ENCODE measurements around the gene MPP2. TPM values are rescaled to one million over a fixed set of nuclear protein-coding genes. Genes with fewer than 3 reads are reported as not detected.

The MPP2 gene
- total RNA-seq, 2 donors from 2014 or later: 10.7 to 15.0 TPM

DNA sequence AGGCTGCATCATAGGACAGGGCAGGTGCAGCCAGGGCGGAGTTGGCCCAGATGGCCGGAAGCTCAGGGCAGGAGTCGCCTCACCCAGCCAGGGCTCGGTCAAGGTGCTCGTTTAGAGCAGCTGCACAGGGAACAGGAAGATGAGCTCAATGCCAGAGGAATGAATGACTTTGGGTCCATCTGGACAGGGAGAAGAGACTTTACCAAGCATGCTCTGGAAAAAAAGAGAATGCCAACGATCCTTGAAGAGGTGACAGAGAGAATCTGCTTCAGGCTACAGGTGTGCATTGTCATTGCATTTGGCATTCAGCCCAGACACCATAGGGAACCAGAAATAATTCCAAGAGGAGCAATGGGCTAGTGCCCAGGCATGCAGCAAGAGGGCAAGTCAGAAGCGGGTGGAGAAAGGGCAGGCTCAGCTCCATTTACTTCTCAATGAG, 67.6 kb downstream of the MPP2 start:
- no peaks in the 10 kb centered on the region for H3K36me3 ChIP-seq
- no peaks in the 10 kb centered on the region for H3K27me3 ChIP-seq (replicated peaks; ENCODE audit: insufficient read depth)
- no peak overlapping the region for H3K4me3 ChIP-seq
- ATAC-seq (ENCODE audit: insufficient number of reproducible peaks, low FRiP score, low read depth) (no peak), DNase-seq (ENCODE audit: low spot score) (no peak)
- no peaks in the 10 kb centered on the region for H3K9me3 ChIP-seq
- TF ChIP-seq, protein P1, sequence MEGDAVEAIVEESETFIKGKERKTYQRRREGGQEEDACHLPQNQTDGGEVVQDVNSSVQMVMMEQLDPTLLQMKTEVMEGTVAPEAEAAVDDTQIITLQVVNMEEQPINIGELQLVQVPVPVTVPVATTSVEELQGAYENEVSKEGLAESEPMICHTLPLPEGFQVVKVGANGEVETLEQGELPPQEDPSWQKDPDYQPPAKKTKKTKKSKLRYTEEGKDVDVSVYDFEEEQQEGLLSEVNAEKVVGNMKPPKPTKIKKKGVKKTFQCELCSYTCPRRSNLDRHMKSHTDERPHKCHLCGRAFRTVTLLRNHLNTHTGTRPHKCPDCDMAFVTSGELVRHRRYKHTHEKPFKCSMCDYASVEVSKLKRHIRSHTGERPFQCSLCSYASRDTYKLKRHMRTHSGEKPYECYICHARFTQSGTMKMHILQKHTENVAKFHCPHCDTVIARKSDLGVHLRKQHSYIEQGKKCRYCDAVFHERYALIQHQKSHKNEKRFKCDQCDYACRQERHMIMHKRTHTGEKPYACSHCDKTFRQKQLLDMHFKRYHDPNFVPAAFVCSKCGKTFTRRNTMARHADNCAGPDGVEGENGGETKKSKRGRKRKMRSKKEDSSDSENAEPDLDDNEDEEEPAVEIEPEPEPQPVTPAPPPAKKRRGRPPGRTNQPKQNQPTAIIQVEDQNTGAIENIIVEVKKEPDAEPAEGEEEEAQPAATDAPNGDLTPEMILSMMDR (IDR thresholded peaks at IDR 0.05): no peak
- peaks cover 15 to 28% of the 10 kb centered on the region in 2 donors for H3K4me1 ChIP-seq (ENCODE audit: control insufficient read depth in 1 of 2, low read depth in 2 of 2)
- no peak overlapping the region for H3K27ac ChIP-seq

DNA sequence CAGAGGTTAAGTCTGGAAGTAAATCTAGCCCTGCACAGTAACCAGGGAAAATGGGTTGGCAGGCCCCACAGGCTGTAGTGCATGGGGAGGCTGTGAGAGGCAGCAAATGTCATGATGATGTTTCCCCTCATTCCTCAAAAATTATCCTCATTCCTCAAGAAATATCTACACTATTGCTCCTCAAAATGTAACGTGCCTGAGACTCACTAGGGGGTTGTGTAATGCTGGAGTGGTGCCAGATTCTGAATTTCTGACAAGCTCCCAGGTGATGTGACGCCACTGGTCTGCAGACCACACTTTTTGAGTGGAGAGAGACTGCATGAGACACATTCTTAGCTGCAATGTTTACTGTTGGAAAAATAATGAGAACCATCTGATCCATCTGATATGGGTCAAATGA, 73.2 kb downstream of the MPP2 start:
- TF ChIP-seq, protein P1 (IDR thresholded peaks at IDR 0.05): no peak
- Histone ChIP-seq H3K9me3 (no peaks in the 10 kb centered on the region), H3K36me3 (peaks cover 12% of the 10 kb centered on the region), H3K27me3 (replicated peaks; ENCODE audit: insufficient read depth) (no peaks in the 10 kb centered on the region), H3K27ac (no peak overlapping the region), H3K4me1 (ENCODE audit: control insufficient read depth in 1 of 2, low read depth in 2 of 2) (peaks cover 6 to 24% of the 10 kb centered on the region in 2 donors), H3K4me3 (no peak overlapping the region)
- no peak for DNase-seq (ENCODE audit: low spot score)
- no peak for ATAC-seq (ENCODE audit: insufficient number of reproducible peaks, low FRiP score, low read depth)

DNA sequence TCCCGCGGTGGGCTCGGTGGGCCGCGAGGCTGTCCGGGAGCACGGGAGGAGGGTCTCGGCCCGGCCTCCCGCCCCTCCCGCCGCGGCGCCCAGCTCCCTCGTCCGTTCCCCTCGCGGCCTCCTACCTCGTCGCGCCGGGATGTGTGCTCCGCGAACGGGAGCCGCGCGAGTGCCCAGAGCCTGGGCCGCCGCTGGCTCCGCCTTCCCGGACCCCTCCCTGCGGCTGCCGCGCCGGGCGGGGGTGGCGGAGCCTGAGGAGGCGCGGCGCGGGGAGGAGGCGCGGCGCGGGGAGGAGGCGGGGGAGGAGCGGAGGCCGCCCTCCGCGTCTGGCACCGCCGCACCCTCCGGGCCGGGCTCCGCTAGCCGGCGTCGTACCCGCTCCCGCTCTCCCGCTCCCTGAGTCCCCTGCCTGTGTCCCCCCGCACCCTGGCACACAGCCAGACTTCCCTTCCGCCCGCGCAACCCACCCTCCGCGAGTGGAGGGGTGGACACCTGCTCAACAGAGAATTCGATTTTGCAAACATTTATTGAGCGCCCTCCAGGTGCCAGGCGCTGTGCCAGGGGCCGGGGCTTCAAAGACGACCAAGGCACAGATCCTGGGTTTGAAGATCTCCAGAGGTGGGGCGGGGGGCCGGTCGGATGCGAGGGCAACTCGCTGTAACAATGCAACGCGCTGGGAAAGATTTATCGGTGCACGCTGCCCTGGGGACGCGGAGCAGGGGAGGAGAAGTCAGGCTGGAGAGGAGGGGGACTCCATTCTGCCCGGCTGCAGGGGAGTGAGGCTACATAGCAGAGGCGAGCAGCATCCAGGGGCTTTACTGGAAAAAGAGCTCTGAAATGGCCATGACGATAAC, 74.1 kb downstream of the MPP2 start, which contains the start of gene MPP3:
Gene MPP3 (minus strand): TSS at position 171 of the 854 bp plus-strand sequence. CDS start 1,240 bp downstream, outside the sequence.
- ATAC-seq (ENCODE audit: insufficient number of reproducible peaks, low FRiP score, low read depth) (peak; percentile 77), DNase-seq (ENCODE audit: low spot score) (no peak)
- Histone ChIP-seq H3K4me3 (peak within 1 kb of the TSS; percentile 88), H3K27ac (peak within 1 kb of the TSS in 1 of 2 donors; percentile 64), H3K9me3 (no peaks in the 10 kb centered on the region), H3K36me3 (peaks cover 16% of the 10 kb centered on the region), H3K27me3 (replicated peaks; ENCODE audit: insufficient read depth) (no peaks in the 10 kb centered on the region), H3K4me1 (ENCODE audit: control insufficient read depth in 1 of 2, low read depth in 2 of 2) (peaks cover 6 to 24% of the 10 kb centered on the region in 2 donors)
- TF ChIP-seq, protein P1 (IDR thresholded peaks at IDR 0.05): no peak

DNA sequence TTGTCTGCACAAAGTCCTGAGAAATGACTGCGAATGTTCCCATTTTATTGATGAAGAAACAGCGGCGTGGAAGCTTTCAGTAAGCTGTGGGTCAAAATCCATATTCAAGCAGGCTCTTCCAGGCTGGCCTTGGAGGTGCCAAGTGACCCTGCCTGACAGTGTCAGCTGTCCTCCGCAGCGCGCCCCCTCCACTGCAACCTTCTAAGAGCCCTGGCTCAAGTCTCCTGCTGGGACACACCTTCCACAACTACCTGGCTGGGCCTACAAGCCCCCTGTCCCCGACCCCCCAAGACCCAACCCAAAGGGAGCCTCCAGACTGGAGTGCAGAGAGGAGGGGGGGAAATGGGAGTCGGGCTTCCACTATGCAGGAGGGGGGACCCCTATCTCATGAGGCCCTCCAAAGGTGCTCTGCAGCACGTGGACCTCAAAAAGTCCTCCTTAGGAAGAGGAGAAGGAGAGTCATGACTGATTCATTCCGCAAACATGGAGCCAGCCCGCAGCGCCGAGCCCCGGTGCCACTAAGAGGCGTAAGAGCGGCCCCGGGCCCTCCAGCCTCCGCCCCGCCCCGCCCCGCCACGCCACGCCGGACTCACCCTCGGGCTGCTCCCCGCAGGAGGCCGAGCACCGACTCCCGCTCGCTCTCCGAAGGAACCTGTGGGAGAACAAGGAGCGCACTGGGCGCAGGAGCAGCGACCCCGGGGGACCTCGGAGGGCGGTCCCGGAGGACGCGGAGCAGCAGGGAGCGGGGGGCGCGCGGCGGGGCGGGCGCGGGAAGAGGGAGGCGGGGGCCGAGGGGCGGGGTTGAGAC, 75.0 kb downstream of the MPP2 start:
- peaks cover 18% of the 10 kb centered on the region for H3K36me3 ChIP-seq
- H3K27ac ChIP-seq: peak overlapping the region in 1 of 2 donors; percentile 64
- TF ChIP-seq, protein P1 (IDR thresholded peaks at IDR 0.05): no peak

DNA sequence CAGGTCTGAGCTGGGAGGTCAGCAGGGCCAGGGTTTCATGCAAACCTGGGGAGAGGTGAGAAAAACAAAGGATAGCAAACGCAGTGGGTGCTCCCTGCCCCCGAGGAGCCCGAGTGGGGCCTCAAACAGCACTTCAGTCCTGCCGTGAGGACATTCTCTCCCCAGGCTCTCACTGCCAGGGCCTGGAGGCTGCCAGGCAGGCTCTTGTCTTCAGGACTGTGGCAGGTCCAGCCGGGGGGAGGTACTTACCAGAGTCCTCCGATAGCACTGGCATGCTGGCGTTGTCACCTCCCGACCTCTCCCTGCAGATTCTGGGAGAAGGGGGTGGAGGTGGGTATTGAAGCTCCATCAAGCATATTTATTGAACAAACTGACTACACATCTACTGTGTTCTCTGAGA, 75.7 kb downstream of the MPP2 start:
- no peak overlapping the region for H3K27ac ChIP-seq
- peaks cover 6 to 24% of the 10 kb centered on the region in 2 donors for H3K4me1 ChIP-seq (ENCODE audit: control insufficient read depth in 1 of 2, low read depth in 2 of 2)
- DNase-seq (ENCODE audit: low spot score) (no peak), ATAC-seq (ENCODE audit: insufficient number of reproducible peaks, low FRiP score, low read depth) (no peak)
- no peak overlapping the region for H3K4me3 ChIP-seq
- H3K27me3 ChIP-seq (replicated peaks; ENCODE audit: insufficient read depth): no peaks in the 10 kb centered on the region
- TF ChIP-seq, protein P1 (IDR thresholded peaks at IDR 0.05): no peak
- no peaks in the 10 kb centered on the region for H3K9me3 ChIP-seq
- peaks cover 19% of the 10 kb centered on the region for H3K36me3 ChIP-seq

More for the DNA sequence above, 75.0 kb downstream of the MPP2 start:
- DNase-seq (ENCODE audit: low spot score): no peak
- ATAC-seq (ENCODE audit: insufficient number of reproducible peaks, low FRiP score, low read depth): peak; percentile 44
- H3K4me3 ChIP-seq: peak overlapping the region; percentile 88
- H3K4me1 ChIP-seq (ENCODE audit: control insufficient read depth in 1 of 2, low read depth in 2 of 2): peaks cover 6 to 24% of the 10 kb centered on the region in 2 donors
- no peaks in the 10 kb centered on the region for H3K9me3 ChIP-seq
- H3K27me3 ChIP-seq (replicated peaks; ENCODE audit: insufficient read depth): no peaks in the 10 kb centered on the region
